ENCODE measurements around the gene GTSE1. TPM values are rescaled to one million over a fixed set of nuclear protein-coding genes. Genes with fewer than 3 reads are reported as not detected.

The GTSE1 gene
- polyA plus RNA-seq, 1 donor (not counting 4 experiments of a cell fraction or from before 2014, with no cell fraction given): 4.7 TPM

DNA sequence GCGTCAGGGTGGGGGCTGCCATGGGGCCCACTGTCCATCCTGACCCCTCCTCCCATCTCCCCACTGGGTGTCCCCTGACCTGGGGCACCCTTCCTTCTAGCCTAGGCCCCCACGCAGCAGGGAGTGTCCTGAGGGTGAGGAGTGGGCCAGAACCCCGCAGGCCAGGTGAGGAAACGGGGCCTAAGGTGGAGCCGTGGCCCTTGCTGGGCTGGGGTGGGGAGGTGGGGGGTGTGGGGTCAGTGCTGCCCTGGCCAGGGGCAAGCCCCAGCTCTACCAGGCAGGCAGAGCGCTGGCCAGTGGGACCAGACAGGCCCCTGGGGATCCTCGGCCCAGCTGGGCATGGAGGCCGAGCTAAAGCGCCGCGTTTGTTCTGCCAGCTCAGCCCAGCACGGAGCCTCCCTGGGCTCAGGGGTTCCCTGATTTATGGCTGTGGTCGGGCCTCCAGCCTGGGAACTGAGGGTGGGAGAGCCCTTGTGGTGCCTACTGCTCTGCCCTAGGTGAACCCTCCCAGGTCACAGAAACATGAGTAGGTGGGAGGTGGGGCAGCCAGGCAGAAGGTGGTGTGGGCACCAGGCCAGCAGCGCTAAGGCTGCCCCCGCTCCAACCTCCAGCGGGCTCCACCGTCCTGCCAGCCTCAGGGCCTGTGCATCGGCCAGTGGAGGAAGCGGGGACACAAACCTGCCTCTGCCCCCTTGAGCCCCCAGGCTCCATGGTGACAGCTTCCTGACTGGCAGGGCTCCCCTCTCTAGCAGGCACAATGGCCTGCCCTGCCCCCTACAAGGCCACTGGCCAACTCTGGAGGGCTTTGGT, 61.2 kb downstream of the GTSE1 start:
- Histone ChIP-seq H3K9ac (ENCODE audit: control insufficient read depth, extremely low read depth, insufficient read depth, low read length) (no peak overlapping the region), H3K79me2 (ENCODE audit: control insufficient read depth, insufficient read depth, low read length) (no peaks in the 10 kb centered on the region), H3K4me1 (ENCODE audit: control insufficient read depth, extremely low read depth, insufficient read depth, low read length) (peaks cover 14% of the 10 kb centered on the region), H2AFZ (ENCODE audit: control insufficient read depth, low read length) (no peak overlapping the region), H3K36me3 (ENCODE audit: control insufficient read depth in 2 of 2, extremely low read depth in 1 of 2, insufficient read depth in 2 of 2, low read length in 2 of 2) (peaks cover 31 to 45% of the 10 kb centered on the region in 2 experiments), H3K9me1 (ENCODE audit: control insufficient read depth, extremely low read depth, insufficient read depth, low read length) (peaks cover 3% of the 10 kb centered on the region), H3K4me3 (ENCODE audit: control insufficient read depth in 2 of 3, extremely low read depth in 1 of 3, insufficient read depth in 2 of 3, low read depth in 1 of 3, low read length in 3 of 3) (no peak overlapping the region), H3K4me2 (ENCODE audit: control insufficient read depth, extremely low read depth, insufficient read depth, low read depth, low read length) (no peak overlapping the region), H3K27ac (ENCODE audit: control insufficient read depth, insufficient read depth, low read length) (no peak overlapping the region), H4K20me1 (ENCODE audit: control insufficient read depth, extremely low read depth, insufficient read depth, low read length) (peaks cover 3% of the 10 kb centered on the region), H3K9me3 (ENCODE audit: control insufficient read depth, low read depth, low read length) (no peaks in the 10 kb centered on the region), H3K27me3 (ENCODE audit: control insufficient read depth, extremely low read depth, insufficient read depth, low read length) (no peaks in the 10 kb centered on the region)
- DNase-seq (ENCODE audit: low read depth, low spot score) (no peak), FAIRE-seq (no peak)
- TF ChIP-seq EZH2 (IDR thresholded peaks at IDR 0.05; ENCODE audit: low read length): no peak
- TF ChIP-seq, protein P1, sequence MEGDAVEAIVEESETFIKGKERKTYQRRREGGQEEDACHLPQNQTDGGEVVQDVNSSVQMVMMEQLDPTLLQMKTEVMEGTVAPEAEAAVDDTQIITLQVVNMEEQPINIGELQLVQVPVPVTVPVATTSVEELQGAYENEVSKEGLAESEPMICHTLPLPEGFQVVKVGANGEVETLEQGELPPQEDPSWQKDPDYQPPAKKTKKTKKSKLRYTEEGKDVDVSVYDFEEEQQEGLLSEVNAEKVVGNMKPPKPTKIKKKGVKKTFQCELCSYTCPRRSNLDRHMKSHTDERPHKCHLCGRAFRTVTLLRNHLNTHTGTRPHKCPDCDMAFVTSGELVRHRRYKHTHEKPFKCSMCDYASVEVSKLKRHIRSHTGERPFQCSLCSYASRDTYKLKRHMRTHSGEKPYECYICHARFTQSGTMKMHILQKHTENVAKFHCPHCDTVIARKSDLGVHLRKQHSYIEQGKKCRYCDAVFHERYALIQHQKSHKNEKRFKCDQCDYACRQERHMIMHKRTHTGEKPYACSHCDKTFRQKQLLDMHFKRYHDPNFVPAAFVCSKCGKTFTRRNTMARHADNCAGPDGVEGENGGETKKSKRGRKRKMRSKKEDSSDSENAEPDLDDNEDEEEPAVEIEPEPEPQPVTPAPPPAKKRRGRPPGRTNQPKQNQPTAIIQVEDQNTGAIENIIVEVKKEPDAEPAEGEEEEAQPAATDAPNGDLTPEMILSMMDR (optimal IDR thresholded peaks at IDR 0.05 in 1 of 3, IDR thresholded peaks at IDR 0.05 in 1 of 3, conservative IDR thresholded peaks at IDR 0.05 in 1 of 3; ENCODE audit: extremely low read depth in 1 of 3, insufficient read depth in 2 of 3, low read length in 3 of 3): no peak
- dilution Hi-C loops (cut with MboI; ENCODE audit: extremely low pct_ligation_motif_present, low sequenced_read_pairs): no loop called here

DNA sequence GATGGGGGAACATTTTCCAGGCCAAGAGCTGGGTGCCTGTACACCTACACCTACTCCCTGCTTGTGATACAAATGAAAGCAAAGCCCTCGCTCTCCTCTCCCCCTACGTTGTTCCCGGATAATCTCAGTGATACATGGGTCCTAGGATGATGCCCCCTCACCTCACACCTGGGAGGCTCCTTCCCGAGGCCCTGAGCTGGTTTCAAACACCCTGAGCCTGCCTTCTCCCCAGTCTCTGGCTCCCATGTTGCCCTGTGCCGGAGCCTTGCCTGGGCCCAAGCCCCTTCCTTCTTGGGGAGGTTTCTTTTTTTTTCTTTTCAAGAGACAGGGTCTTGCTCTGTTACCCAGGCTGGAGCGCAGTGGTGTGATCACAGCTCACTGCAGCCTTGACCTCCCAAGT, 62.1 kb downstream of the GTSE1 start:
- peaks cover 23 to 42% of the 10 kb centered on the region in 2 experiments for H3K36me3 ChIP-seq (ENCODE audit: control insufficient read depth in 2 of 2, extremely low read depth in 1 of 2, insufficient read depth in 2 of 2, low read length in 2 of 2)
- no peak overlapping the region for H3K4me3 ChIP-seq (ENCODE audit: control insufficient read depth in 2 of 3, extremely low read depth in 1 of 3, insufficient read depth in 2 of 3, low read depth in 1 of 3, low read length in 3 of 3)
- peaks cover 3% of the 10 kb centered on the region for H4K20me1 ChIP-seq (ENCODE audit: control insufficient read depth, extremely low read depth, insufficient read depth, low read length)
- no peak overlapping the region for H3K9ac ChIP-seq (ENCODE audit: control insufficient read depth, extremely low read depth, insufficient read depth, low read length)
- H3K4me2 ChIP-seq (ENCODE audit: control insufficient read depth, extremely low read depth, insufficient read depth, low read depth, low read length): no peak overlapping the region
- TF ChIP-seq, protein P1 (optimal IDR thresholded peaks at IDR 0.05 in 1 of 3, IDR thresholded peaks at IDR 0.05 in 1 of 3, conservative IDR thresholded peaks at IDR 0.05 in 1 of 3; ENCODE audit: extremely low read depth in 1 of 3, insufficient read depth in 2 of 3, low read length in 3 of 3): no peak
- TF ChIP-seq EZH2 (IDR thresholded peaks at IDR 0.05; ENCODE audit: low read length): no peak
- no peak overlapping the region for H2AFZ ChIP-seq (ENCODE audit: control insufficient read depth, low read length)
- peaks cover 9% of the 10 kb centered on the region for H3K4me1 ChIP-seq (ENCODE audit: control insufficient read depth, extremely low read depth, insufficient read depth, low read length)
- dilution Hi-C loops (cut with MboI; ENCODE audit: extremely low pct_ligation_motif_present, low sequenced_read_pairs): no loop called here
- no peaks in the 10 kb centered on the region for H3K9me3 ChIP-seq (ENCODE audit: control insufficient read depth, low read depth, low read length)
- H3K27me3 ChIP-seq (ENCODE audit: control insufficient read depth, extremely low read depth, insufficient read depth, low read length): no peaks in the 10 kb centered on the region
- no peak for FAIRE-seq
- no peak for DNase-seq (ENCODE audit: low read depth, low spot score)
- H3K79me2 ChIP-seq (ENCODE audit: control insufficient read depth, insufficient read depth, low read length): no peaks in the 10 kb centered on the region
- H3K27ac ChIP-seq (ENCODE audit: control insufficient read depth, insufficient read depth, low read length): no peak overlapping the region
- no peaks in the 10 kb centered on the region for H3K9me1 ChIP-seq (ENCODE audit: control insufficient read depth, extremely low read depth, insufficient read depth, low read length)
